Endothelial cell of umbilical vein (primary cell): Measurements from ENCODE around the gene HOXC9. TPM values are rescaled to one million over a fixed set of nuclear protein-coding genes. Genes with fewer than 3 reads are reported as not detected.

ENCODE experiments used
- BruUV-seq: library from RNA; stranded (reverse); fragments of 400-500 nt; replicated peaks from 2 replicates; lab custom pipeline; 2021; lab: Mats Ljungman, UMichigan
- CTCF ChIA-PET: fragments of 300-600, 350-600 bp; sonication (Branson Sonifier 250); formaldehyde crosslinking; loops from one replicate; lab custom pipeline; 2021; ENCODE audit warnings: antibody characterized with exemption, inconsistent platforms; lab: Charles Lee
- POLR2A ChIA-PET: fragments of 300-600, 350-600 bp; sonication (Branson Sonifier 250); formaldehyde crosslinking; loops from one replicate; lab custom pipeline; 2021; ENCODE audit warnings: antibody characterized with exemption, inconsistent platforms; lab: Charles Lee
- DNase-seq: peaks from one replicate; pipeline ENCODE4 v3.0.0-alpha.2; 2011; ENCODE audit warnings: low read depth, low spot score
- FAIRE-seq: peaks from 2 replicates; lab custom pipeline; 2011; peaks lifted over from hg19 to GRCh38; lab: Jason Lieb, UNC
- H2AFZ ChIP-seq: 2 replicates; pipeline ENCODE4 v1.6.0; 2012; ENCODE audit warnings: low read depth, low read length, control low read depth, inconsistent platforms
- H3K27ac ChIP-seq: 2 replicates; pipeline ENCODE4 v1.5.1; 2011; ENCODE audit warnings: low read depth, mild to moderate bottlenecking, control low read depth, low read length, moderate library complexity; ENCODE audit not compliant: insufficient read depth
- H3K27me3 ChIP-seq, 2 experiments: 2 replicates each; pipeline versions ENCODE4 v1.6.0 to v1.6.1; 2011; ENCODE audit warnings: low read length in 2 of 2, mixed read lengths in 1 of 2; ENCODE audit not compliant: control insufficient read depth in 2 of 2, insufficient read depth in 2 of 2
- H3K36me3 ChIP-seq, 2 experiments: 2 replicates in 1 of 2; 3 replicates in 1 of 2; pipeline ENCODE4 v1.5.1; 2011; ENCODE audit warnings: low read length in 2 of 2, mild to moderate bottlenecking in 1 of 2, moderate library complexity in 1 of 2; ENCODE audit not compliant: control insufficient read depth in 2 of 2, insufficient read depth in 2 of 2; ENCODE audit errors: extremely low read depth in 1 of 2
- H3K4me1 ChIP-seq: 3 replicates; pipeline ENCODE4 v1.5.1; 2011; ENCODE audit warnings: mild to moderate bottlenecking, low read length; ENCODE audit not compliant: control insufficient read depth, insufficient read depth; ENCODE audit errors: extremely low read depth
- H3K4me2 ChIP-seq: 2 replicates; pipeline ENCODE4 v1.6.1; 2011; ENCODE audit warnings: low read length, control low read depth, mixed read lengths; ENCODE audit not compliant: insufficient read depth
- H3K4me3 ChIP-seq, 3 experiments: fragments of 200-600 bp in 1 of 3; sonication (generic), shearing (Covaris generic) in 1 of 3; replicated peaks in 1 of 3; 2 replicates each; pipeline ENCODE4 v1.5.1; 2011 to 2016; ENCODE audit warnings: control low read depth in 3 of 3, low read length in 3 of 3, mild to moderate bottlenecking in 2 of 3, inconsistent platforms in 1 of 3, low read depth in 1 of 3, moderate library complexity in 1 of 3; ENCODE audit not compliant: insufficient read depth in 1 of 3
- H3K79me2 ChIP-seq: 2 replicates; pipeline ENCODE4 v1.6.0; 2012; ENCODE audit warnings: low read length, inconsistent platforms; ENCODE audit not compliant: control insufficient read depth, insufficient read depth
- H3K9ac ChIP-seq: replicated peaks from 2 replicates; pipeline ENCODE3; 2011; ENCODE audit warnings: low read length, control low read depth; ENCODE audit not compliant: insufficient read depth; ENCODE audit errors: extremely low read depth
- H3K9me1 ChIP-seq: replicated peaks from 3 replicates; pipeline ENCODE4 v1.6.0; 2011; ENCODE audit warnings: mild to moderate bottlenecking, low read length; ENCODE audit not compliant: control insufficient read depth, insufficient read depth; ENCODE audit errors: extremely low read depth
- H3K9me3 ChIP-seq: replicated peaks from 2 replicates; pipeline ENCODE4 v1.5.1; 2012; ENCODE audit warnings: low read length, inconsistent platforms; ENCODE audit not compliant: control insufficient read depth, insufficient read depth
- H4K20me1 ChIP-seq: replicated peaks from 2 replicates; pipeline ENCODE3; 2011; ENCODE audit warnings: mild to moderate bottlenecking, low read length; ENCODE audit not compliant: control insufficient read depth, insufficient read depth; ENCODE audit errors: extremely low read depth
- EZH2 ChIP-seq: IDR thresholded peaks from 2 replicates; pipeline ENCODE4 v1.6.1; 2012; ENCODE audit warnings: borderline replicate concordance, low read depth, mild to moderate bottlenecking, moderate library complexity, low read length, inconsistent platforms; ENCODE audit not compliant: severe bottlenecking
- FOS ChIP-seq: IDR thresholded peaks from 2 replicates; pipeline ENCODE4 v1.6.1; 2011; ENCODE audit warnings: mild to moderate bottlenecking, low read length, moderate library complexity, borderline replicate concordance; ENCODE audit not compliant: insufficient read depth
- GATA2 ChIP-seq: IDR thresholded peaks from 2 replicates; pipeline ENCODE4 v1.7.0; 2011; ENCODE audit warnings: low read depth, mild to moderate bottlenecking, moderate library complexity, mixed read lengths, low read length; ENCODE audit not compliant: insufficient read length, insufficient read depth
- JUN ChIP-seq: IDR thresholded peaks from 2 replicates; pipeline ENCODE4 v1.6.1; 2011; ENCODE audit warnings: borderline replicate concordance, low read depth; ENCODE audit not compliant: insufficient read length, insufficient read depth
- MAX ChIP-seq: IDR thresholded peaks from 2 replicates; pipeline ENCODE4 v1.6.1; 2011; ENCODE audit not compliant: insufficient read depth, insufficient read length
- MYC ChIP-seq: IDR thresholded peaks from one replicate; pipeline ENCODE4 v1.6.1; 2011; ENCODE audit warnings: mild to moderate bottlenecking, low read depth, low read length
- POLR2A ChIP-seq: IDR thresholded peaks from 2 replicates; pipeline ENCODE4 v1.6.1; 2012; ENCODE audit warnings: low read depth, mild to moderate bottlenecking, control low read depth, low read length
- POLR2AphosphoS5 ChIP-seq: IDR thresholded peaks from 2 replicates; pipeline ENCODE4 v1.6.1; 2012; ENCODE audit warnings: low read depth, mild to moderate bottlenecking, control low read depth, low read length, moderate library complexity; ENCODE audit not compliant: insufficient read depth
- dilution Hi-C: fragments of 300-500 bp; cut with MboI; formaldehyde crosslinking; loops from one replicate; pipeline ENCODE4 v1.15.0; 2019; ENCODE audit warnings: low sequenced_read_pairs; ENCODE audit not compliant: extremely low pct_ligation_motif_present
- intact Hi-C: fragments of 100-400 bp; cut with micrococcal nuclease; formaldehyde crosslinking; loops from one replicate; pipeline ENCODE4 v1.10.0; 2022
- polyA plus RNA-seq, 4 experiments: library from polyadenylated mRNA; depleted of rRNA in 3 of 4; stranded (reverse) in 3 of 4; unstranded in 1 of 4; fragments of >200 nt; gene quantifications; 2 replicates each; pipeline versions ENCODE4 v1.2.1 to v1.2.3, GENCODE V29; 2011 to 2012; ENCODE audit warnings: missing spikeins in 1 of 4
- total RNA-seq: library from RNA; stranded (reverse); gene quantifications from 2 replicates; pipeline ENCODE4 v1.2.3, GENCODE V29; 2021
- TF ChIP-seq, protein P1 (sequence below), 2 donors: IDR thresholded peaks; 1 replicate in 1 of 2; 2 replicates in 1 of 2; pipeline ENCODE4 v1.5.1; 2011; ENCODE audit warnings: low read length in 2 of 2, mild to moderate bottlenecking in 2 of 2, moderate library complexity in 2 of 2, control low read depth in 1 of 2, inconsistent platforms in 1 of 2, low read depth in 1 of 2; ENCODE audit not compliant: insufficient read depth in 1 of 2; ENCODE audit errors: extremely low read depth in 1 of 2

The HOXC9 gene
- total and polyA plus RNA-seq, 2 donors (not counting 3 experiments of a cell fraction or from before 2014, with no cell fraction given): 0.40 to 0.58 TPM

- H3K27ac ChIP-seq: no peak overlapping the region
- intact Hi-C loops: loop anchor here (10.0 kb wide), 1 partner anchor 362 kb away; the partner anchor contains the start of gene GPR84
Observed at GRCh38 chr12:54002278-54002914, 2.4 kb downstream of the HOXC9 start.

GRCh38 chr12:54002915-54003389 lies 3.0 kb downstream of the HOXC9 start:
- Histone ChIP-seq H3K27me3 (peaks cover 78 to 95% of the 10 kb centered on the region in 2 experiments), H3K4me3 (no peak overlapping the region), H3K9me3 (no peaks in the 10 kb centered on the region), H3K4me2 (no peak overlapping the region), H3K27ac (no peak overlapping the region), H3K9ac (no peak overlapping the region), H3K9me1 (no peaks in the 10 kb centered on the region), H3K79me2 (no peaks in the 10 kb centered on the region), H2AFZ (no peak overlapping the region), H3K36me3 (no peaks in the 10 kb centered on the region), H3K4me1 (no peaks in the 10 kb centered on the region), H4K20me1 (no peaks in the 10 kb centered on the region)
- DNase-seq: no peak
- dilution Hi-C loops: no loop called here
- BruUV-seq: no TSS peak
- intact Hi-C loops: loop anchor here (10.0 kb wide), 1 partner anchor 362 kb away; the partner anchor contains the start of gene GPR84
- TF ChIP-seq POLR2AphosphoS5 (no peak), MAX (no peak), MYC (no peak), EZH2 (no peak), GATA2 (no peak), POLR2A (no peak), JUN (no peak), FOS (no peak)
- TF ChIP-seq, protein P1, sequence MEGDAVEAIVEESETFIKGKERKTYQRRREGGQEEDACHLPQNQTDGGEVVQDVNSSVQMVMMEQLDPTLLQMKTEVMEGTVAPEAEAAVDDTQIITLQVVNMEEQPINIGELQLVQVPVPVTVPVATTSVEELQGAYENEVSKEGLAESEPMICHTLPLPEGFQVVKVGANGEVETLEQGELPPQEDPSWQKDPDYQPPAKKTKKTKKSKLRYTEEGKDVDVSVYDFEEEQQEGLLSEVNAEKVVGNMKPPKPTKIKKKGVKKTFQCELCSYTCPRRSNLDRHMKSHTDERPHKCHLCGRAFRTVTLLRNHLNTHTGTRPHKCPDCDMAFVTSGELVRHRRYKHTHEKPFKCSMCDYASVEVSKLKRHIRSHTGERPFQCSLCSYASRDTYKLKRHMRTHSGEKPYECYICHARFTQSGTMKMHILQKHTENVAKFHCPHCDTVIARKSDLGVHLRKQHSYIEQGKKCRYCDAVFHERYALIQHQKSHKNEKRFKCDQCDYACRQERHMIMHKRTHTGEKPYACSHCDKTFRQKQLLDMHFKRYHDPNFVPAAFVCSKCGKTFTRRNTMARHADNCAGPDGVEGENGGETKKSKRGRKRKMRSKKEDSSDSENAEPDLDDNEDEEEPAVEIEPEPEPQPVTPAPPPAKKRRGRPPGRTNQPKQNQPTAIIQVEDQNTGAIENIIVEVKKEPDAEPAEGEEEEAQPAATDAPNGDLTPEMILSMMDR (IDR thresholded peaks at IDR 0.05; ENCODE audit: extremely low read depth in 1 of 2, insufficient read depth in 1 of 2, low read depth in 1 of 2, low read length in 2 of 2): no peak
- ChIA-PET CTCF (interaction anchor here (0.8 to 17.0 kb wide), 3 partner anchors 193 to 205 kb away, joined by 3 to 616 read pairs (median 235); partner anchors contain the start of gene SMUG1), POLR2A (no interaction called here)
- FAIRE-seq: no peak

More at GRCh38 chr12:54002278-54002914, 2.4 kb downstream of the HOXC9 start:
- FAIRE-seq: no peak
- no peaks in the 10 kb centered on the region for H4K20me1 ChIP-seq
- TF ChIP-seq EZH2 (no peak), MAX (no peak), POLR2AphosphoS5 (no peak), FOS (no peak), MYC (no peak), JUN (no peak), GATA2 (no peak)
- H3K79me2 ChIP-seq: no peaks in the 10 kb centered on the region
- BruUV-seq: no TSS peak
- H3K9ac ChIP-seq: no peak overlapping the region
- H3K9me3 ChIP-seq: no peaks in the 10 kb centered on the region
- peaks cover 76 to 95% of the 10 kb centered on the region in 2 experiments for H3K27me3 ChIP-seq
- POLR2A ChIA-PET: no interaction called here
- H3K4me2 ChIP-seq: no peak overlapping the region
- no peaks in the 10 kb centered on the region for H3K36me3 ChIP-seq
- CTCF ChIA-PET: interaction anchor here (0.8 to 17.0 kb wide), 4 partner anchors 16 to 205 kb away, joined by 3 to 616 read pairs (median 4); partner anchors contain the start of genes HOXC10 and SMUG1
- dilution Hi-C loops: no loop called here
- H3K9me1 ChIP-seq: no peaks in the 10 kb centered on the region
- DNase-seq: no peak
- no peaks in the 10 kb centered on the region for H3K4me1 ChIP-seq
- no peak overlapping the region for H3K4me3 ChIP-seq
- no peak overlapping the region for H2AFZ ChIP-seq
